ENCODE measurements around the gene MRPS25.

The MRPS25 gene

DNA sequence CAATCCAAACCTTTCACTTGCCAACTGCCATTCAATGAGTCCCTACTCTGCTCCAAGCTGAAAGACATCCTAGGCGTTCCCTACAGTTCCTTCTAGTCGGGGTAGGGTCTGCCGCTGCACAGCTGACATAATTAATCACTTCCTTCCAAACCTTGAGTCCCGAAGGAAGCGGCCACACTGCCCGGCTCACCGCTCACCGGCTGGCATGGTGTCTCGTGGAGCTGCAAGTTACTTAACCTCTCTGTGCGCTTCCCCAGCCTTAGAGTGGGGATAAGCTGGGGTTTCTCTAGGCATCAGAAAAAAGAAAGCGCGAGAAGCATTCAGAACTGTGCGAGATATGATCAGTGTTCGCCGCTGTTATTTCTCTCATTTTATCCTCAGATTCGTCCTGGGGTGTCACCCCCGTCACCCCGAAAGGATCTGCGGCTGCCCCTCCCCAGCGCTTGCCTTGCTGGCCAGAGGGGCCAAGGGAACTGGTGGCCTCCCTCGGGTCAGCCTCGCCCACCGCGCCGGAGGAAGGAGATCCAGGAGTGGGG lies 748 bp downstream of the MRPS25 start:
- H3K27ac Mint-ChIP-seq = peak overlapping the region; percentile 99
- no peaks in the 10 kb centered on the region for H3K9me3 Mint-ChIP-seq
- DNase-seq (no peak), ATAC-seq (replicated peaks) (peak; percentile 14 to 21)
- H3K36me3 Mint-ChIP-seq = peaks cover 24 to 37% of the 10 kb centered on the region in 2 donors
- H3K4me3 Mint-ChIP-seq = peak overlapping the region; percentile 98 to 99
- H3K27me3 Mint-ChIP-seq = no peaks in the 10 kb centered on the region
- peaks cover 10 to 31% of the 10 kb centered on the region in 2 donors for H3K4me1 Mint-ChIP-seq

DNA sequence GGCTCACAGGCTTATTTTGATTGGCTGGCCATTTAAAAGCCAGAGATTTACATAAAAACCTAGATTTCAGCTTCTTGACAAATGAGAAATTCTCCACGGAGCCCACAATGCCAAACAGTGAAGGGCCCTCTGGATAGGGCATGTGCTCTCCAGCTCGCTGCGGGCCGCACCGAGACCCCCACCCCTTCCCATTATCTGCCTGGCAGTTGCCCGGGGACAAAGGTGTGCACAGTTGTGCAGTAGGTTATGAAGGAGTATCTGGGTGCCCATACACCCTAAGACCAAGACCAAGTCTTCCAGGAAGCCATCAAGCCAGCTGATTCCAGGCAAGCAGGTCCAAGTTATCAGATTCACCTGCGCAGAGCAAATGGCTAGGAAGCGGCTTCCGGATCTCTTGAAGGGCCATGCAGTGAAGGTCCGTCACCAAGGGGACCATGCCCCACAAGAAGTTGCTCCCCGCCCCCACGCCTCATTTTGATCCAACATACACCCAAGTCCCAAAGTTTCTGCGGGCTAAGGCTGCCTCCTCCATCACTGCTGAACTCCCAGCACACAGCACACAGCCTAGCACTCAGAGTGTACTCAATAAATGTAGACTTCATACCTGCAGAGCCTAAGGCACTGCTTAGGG lies 1.3 kb downstream of the MRPS25 start:
- H3K4me3 Mint-ChIP-seq = peak overlapping the region; percentile 98 to 99
- H3K27me3 Mint-ChIP-seq = no peaks in the 10 kb centered on the region
- H3K4me1 Mint-ChIP-seq = peaks cover 10 to 31% of the 10 kb centered on the region in 2 donors
- no peaks in the 10 kb centered on the region for H3K9me3 Mint-ChIP-seq
- DNase-seq (no peak), ATAC-seq (replicated peaks) (no peak)
- peak overlapping the region; percentile 99 for H3K27ac Mint-ChIP-seq
- H3K36me3 Mint-ChIP-seq = peaks cover 30 to 42% of the 10 kb centered on the region in 2 donors

DNA sequence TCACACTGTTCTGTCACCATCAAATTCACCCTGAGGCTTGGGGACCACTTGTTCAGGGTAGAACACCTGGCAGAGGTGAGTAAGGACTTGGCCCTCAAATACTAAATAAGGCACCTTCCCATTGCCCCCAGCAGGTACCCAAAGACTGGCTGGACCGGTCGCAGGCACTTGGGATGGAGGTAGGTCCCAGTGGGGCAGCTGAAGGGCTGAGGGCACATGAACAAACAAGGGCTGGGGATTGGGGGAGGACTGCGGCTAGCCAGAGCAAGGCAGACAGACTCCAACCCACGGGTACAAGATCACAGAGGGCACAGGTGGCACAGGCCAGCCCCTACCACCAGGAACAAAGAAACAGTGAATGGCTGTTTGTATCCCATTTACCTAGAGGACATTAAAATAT lies 1.9 kb downstream of the MRPS25 start:
- H3K27me3 Mint-ChIP-seq = no peaks in the 10 kb centered on the region
- no peak for ATAC-seq (replicated peaks)
- H3K27ac Mint-ChIP-seq = no peak overlapping the region
- H3K36me3 Mint-ChIP-seq = peaks cover 36 to 42% of the 10 kb centered on the region in 2 donors
- peaks cover 10 to 31% of the 10 kb centered on the region in 2 donors for H3K4me1 Mint-ChIP-seq
- DNase-seq = no peak
- H3K4me3 Mint-ChIP-seq = peak overlapping the region; percentile 72 to 99
- H3K9me3 Mint-ChIP-seq = no peaks in the 10 kb centered on the region

DNA sequence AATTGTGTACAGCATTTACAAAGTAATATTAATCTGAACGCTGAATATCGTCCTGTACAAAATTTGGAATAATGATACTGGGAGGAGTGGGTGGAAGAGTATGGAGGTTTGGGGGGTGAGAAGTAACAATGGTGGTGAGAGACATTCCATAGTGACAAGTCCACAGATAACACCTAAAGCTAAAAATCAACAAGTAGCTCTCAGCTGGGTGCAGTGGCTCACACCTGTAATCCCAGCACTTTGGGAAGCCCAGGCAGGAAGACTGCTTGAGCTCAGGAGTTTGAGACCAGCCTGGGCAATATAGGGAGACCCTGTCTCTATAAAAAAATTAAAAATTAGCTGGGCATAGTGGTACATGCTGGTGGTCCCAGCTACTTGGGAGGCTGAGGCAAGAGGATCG lies 5.1 kb downstream of the MRPS25 start:
- ATAC-seq (replicated peaks) = no peak
- DNase-seq = no peak
- peaks cover 20 to 45% of the 10 kb centered on the region in 2 donors for H3K4me1 Mint-ChIP-seq
- H3K27me3 Mint-ChIP-seq = no peaks in the 10 kb centered on the region
- H3K27ac Mint-ChIP-seq = no peak overlapping the region
- H3K36me3 Mint-ChIP-seq = peaks cover 54 to 64% of the 10 kb centered on the region in 2 donors
- H3K4me3 Mint-ChIP-seq = no peak overlapping the region
- peaks cover 2 to 4% of the 10 kb centered on the region in 2 donors for H3K9me3 Mint-ChIP-seq

DNA sequence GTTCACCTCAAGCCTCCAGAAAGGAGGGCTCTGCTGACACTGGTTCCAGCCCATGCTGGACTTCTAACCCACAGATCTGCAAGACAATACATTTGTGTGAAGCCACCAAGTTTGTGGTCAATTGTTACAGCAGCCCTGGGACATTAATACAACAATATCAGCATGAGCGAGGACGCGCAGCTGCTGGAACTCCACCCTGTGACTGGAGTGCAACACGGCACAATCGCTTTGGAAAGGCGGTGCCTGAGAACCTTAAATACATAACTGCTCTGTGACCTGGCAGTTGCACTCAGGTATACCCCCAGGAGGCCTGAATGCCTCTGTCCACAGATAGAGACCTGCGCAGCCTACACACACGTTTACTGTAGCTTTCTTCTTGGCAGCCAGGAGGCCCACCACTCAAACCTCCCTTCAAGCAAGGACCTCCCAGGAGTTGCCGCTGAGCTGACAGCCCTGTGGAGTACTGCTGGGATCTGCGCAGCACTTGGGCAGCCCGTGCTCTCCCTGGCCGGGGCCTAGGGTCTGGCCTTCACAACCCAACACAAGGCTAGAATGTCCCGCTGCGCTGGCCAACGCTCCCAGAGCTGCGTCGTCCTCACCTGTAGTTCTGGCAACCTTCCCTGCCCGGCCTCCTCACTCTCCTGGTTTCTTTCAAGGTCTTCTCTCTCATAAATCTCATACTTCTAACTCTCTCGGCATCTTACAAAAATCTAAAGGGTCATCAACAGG lies 8.3 kb downstream of the MRPS25 start:
- Mint-ChIP-seq H3K4me1 (peaks cover 28 to 59% of the 10 kb centered on the region in 2 donors), H3K4me3 (no peak overlapping the region), H3K36me3 (peaks cover 60 to 83% of the 10 kb centered on the region in 2 donors), H3K27me3 (no peaks in the 10 kb centered on the region), H3K9me3 (peaks cover 3 to 7% of the 10 kb centered on the region in 2 donors), H3K27ac (no peak overlapping the region)
- DNase-seq (no peak), ATAC-seq (replicated peaks) (no peak)

DNA sequence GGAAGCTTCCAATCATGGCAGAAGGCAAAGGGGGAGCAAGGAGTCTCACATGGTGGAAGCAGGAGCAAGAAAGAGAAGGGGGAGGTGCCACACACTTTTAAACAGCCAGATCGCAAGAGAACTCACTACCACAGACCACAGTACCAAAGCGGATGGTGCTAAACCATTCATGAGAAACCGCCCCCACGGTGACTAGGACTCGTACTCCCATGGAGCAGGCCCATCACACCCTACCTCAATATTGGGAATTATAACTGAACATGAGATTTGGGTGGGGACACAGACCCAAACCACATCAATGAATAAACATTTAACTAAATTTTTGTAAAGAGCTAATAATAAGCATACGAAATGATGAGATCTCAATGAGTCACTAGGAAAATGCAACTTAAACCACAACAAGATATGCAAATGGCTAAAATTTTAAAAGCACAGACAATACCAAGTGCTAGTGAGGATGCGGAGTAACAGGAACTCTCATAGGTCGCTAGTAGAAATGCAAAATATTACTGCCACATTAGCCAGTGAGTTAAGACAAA lies 10.0 kb downstream of the MRPS25 start:
- Mint-ChIP-seq H3K27ac (peak overlapping the region; percentile 94), H3K27me3 (no peaks in the 10 kb centered on the region), H3K4me3 (peak overlapping the region; percentile 47 to 55), H3K36me3 (peaks cover 66 to 86% of the 10 kb centered on the region in 2 donors), H3K9me3 (peaks cover 3 to 7% of the 10 kb centered on the region in 2 donors), H3K4me1 (peaks cover 43 to 70% of the 10 kb centered on the region in 2 donors)
- DNase-seq (peak; percentile 51), ATAC-seq (replicated peaks) (peak; percentile 66 to 68)

DNA sequence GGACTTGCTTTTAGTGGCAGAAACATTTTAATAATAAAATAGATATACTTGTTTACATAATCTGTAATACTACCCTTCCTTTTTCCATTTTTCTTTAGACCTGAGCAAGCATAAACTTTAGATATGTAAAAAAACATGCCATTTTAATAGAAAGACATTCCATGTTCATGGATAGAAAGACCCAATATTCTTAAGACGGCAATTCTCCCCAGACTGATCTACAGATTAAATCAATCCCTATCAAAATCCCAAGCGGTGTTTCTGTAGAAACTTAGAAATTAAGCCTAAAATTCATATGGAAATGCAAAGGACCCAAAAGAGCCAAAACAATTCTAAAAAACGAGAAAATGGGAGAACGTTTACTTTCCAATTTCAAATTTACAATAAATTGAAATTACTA lies 11.6 kb downstream of the MRPS25 start:
- H3K4me1 Mint-ChIP-seq = peaks cover 44 to 77% of the 10 kb centered on the region in 2 donors

DNA sequence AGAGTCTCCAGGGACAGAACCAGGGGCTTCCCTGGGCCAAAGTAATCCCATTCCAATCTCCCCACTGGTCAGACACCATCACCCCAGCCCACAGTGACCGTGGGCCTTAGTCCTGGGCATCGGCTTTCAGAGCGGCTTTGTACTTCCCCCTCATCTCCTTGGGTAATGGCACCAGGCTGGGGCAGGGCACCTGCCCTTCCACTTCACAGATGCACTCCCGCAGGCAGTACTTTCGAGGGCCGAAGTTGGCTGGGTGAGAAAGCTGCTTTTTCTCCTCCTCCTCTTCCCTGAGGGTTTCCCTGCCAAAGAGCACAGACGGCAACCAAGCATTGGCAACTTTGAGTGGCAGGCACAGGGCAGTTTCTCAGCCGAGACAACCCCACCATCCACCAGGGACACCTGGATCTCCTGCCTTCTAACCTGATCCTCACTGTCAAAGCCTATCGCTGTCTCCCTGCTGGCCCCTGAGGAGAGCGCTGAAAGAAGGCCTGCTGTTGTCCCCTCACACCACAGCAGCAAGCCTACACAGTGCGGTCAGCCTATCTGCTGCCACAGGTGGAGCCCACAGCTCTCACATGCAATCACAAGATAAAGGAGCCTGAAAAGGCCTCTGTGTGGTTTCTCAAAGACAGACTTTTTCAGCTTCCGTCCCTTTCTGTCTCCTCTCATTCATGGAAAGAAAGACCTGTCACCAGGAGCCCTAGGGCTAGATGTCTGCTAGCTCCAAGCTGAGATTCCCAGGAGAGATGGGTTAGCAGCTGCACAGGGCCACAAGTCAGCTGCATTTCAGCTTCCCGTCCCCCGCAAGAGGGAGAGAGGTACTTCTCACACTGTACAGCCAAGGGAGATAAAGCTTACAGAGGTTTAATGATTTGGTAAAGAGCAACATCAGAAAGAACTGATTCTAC lies 12.5 kb downstream of the MRPS25 start:
- Mint-ChIP-seq H3K4me1 (peaks cover 44 to 77% of the 10 kb centered on the region in 2 donors), H3K4me3 (no peak overlapping the region), H3K9me3 (peaks cover 3 to 7% of the 10 kb centered on the region in 2 donors), H3K27ac (peak overlapping the region; percentile 92), H3K27me3 (no peaks in the 10 kb centered on the region), H3K36me3 (peaks cover 52 to 64% of the 10 kb centered on the region in 2 donors)
- DNase-seq (no peak), ATAC-seq (replicated peaks) (no peak)

More for the DNA sequence above, 11.6 kb downstream of the MRPS25 start:
- H3K9me3 Mint-ChIP-seq = peaks cover 3 to 7% of the 10 kb centered on the region in 2 donors
- no peak overlapping the region for H3K4me3 Mint-ChIP-seq
- DNase-seq (no peak), ATAC-seq (replicated peaks) (no peak)
- peak overlapping the region; percentile 37 for H3K27ac Mint-ChIP-seq
- peaks cover 56 to 72% of the 10 kb centered on the region in 2 donors for H3K36me3 Mint-ChIP-seq
- no peaks in the 10 kb centered on the region for H3K27me3 Mint-ChIP-seq

DNA sequence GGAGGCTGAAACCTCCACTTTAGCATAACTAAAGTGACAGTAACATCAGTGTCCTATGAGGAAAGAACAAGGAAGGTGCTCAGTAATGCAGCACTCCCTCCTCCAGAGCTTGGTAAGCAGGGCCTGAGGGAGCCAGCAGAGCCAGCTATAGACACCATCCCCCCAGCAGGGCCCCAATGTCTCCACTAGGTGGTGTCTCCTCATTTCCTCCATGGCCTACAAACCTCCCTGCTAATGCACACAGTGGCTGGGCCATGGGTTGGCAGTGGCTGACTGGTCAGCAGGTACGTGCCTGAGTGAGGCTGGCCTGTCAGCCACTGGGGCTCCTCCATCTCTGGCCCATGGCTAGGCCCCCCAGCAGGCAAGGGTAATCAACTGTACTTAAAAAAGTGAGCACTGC lies 13.6 kb downstream of the MRPS25 start:
- ATAC-seq (replicated peaks) (peak; percentile 33 to 36), DNase-seq (no peak)
- peak overlapping the region; percentile 92 for H3K27ac Mint-ChIP-seq
- peaks cover 47 to 61% of the 10 kb centered on the region in 2 donors for H3K36me3 Mint-ChIP-seq
- peaks cover 41 to 70% of the 10 kb centered on the region in 2 donors for H3K4me1 Mint-ChIP-seq
- H3K9me3 Mint-ChIP-seq = peaks cover 3 to 7% of the 10 kb centered on the region in 2 donors
- H3K4me3 Mint-ChIP-seq = peak overlapping the region in 1 of 2 donors; percentile 6
- no peaks in the 10 kb centered on the region for H3K27me3 Mint-ChIP-seq

DNA sequence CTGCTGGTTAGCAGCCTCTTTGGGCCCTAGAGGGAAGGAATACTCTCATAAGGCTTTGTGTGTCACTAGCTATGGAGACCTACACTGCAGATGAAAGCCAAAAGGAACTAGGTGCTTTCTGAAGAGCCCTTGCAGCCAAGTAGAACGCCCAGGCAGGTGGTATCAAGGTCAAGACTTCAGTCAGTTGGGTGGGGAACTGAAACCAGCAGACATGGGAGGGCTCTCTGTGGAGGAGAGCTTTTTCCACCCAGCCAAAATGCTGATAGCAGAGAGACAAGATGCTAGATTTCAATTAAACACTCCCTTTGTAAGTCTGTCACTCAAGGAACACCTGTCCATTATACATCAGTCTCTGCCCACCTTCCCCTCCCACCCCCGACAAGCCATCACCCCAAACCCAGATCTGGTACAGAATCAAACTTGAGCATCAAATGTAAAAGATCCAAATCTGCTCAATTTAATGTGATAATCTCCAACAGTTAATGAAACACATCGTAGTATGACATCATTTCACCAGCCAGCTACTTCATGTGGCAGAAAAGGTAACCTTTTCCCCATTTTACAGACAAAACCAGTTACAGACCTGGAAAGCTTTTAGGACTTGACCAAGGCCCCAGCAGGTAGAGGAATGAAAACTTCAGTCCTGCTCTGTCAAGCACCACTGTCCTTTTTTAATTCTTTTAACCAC lies 14.6 kb downstream of the MRPS25 start:
- Mint-ChIP-seq H3K4me1 (peaks cover 41 to 61% of the 10 kb centered on the region in 2 donors), H3K9me3 (peaks cover 3 to 7% of the 10 kb centered on the region in 2 donors), H3K36me3 (peaks cover 46 to 62% of the 10 kb centered on the region in 2 donors), H3K4me3 (peak overlapping the region; percentile 51 to 74), H3K27ac (peak overlapping the region; percentile 94), H3K27me3 (no peaks in the 10 kb centered on the region)
- peak; percentile 93 to 95 for ATAC-seq (replicated peaks)
- DNase-seq = peak; percentile 68

DNA sequence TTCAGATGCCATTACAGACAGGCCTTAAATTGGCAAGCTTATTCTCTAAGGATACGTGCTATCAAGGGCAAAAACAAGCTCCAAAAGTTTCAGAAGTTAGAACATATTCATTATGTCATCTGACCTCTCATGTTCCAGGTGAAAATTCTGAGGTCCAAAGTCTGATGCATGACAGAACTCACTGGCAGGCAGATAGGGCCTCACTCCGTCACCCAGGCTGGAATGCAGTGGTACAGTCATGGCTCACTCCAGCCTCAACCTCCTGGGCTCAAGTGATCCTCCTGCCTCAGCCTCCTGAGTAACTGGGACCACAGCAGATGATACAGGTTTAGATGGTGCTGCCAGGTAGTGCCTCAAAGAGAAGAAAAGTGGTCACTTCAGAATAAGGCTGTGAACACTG lies 15.5 kb downstream of the MRPS25 start:
- Mint-ChIP-seq H3K27ac (no peak overlapping the region), H3K4me1 (peaks cover 34 to 58% of the 10 kb centered on the region in 2 donors), H3K36me3 (peaks cover 45 to 55% of the 10 kb centered on the region in 2 donors), H3K9me3 (no peaks in the 10 kb centered on the region), H3K4me3 (no peak overlapping the region), H3K27me3 (no peaks in the 10 kb centered on the region)
- no peak for ATAC-seq (replicated peaks)
- no peak for DNase-seq

DNA sequence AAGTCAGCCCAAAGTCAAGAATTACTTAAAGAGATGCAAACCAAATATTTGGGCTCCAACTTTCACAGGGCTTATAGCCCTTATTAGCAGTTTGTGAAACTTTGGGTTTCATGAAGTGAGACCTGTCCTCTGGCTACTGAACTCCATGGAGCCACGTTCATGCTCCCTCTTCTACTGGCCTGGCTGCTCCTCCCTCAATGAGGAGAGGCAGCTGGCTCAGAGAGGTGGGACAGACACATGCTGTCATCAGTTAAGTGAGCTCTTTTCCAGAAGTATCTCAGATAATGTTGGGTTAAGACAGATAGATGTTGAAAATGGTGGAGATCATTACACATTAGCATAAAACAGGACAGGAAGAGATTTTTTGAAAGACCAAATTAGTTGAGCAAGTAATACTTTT lies 19.4 kb downstream of the MRPS25 start:
- Mint-ChIP-seq H3K4me3 (no peak overlapping the region), H3K36me3 (peaks cover 36 to 51% of the 10 kb centered on the region in 2 donors), H3K4me1 (peaks cover 12 to 23% of the 10 kb centered on the region in 2 donors), H3K27ac (peak overlapping the region; percentile 59), H3K27me3 (no peaks in the 10 kb centered on the region), H3K9me3 (no peaks in the 10 kb centered on the region)
- no peak for ATAC-seq (replicated peaks)
- DNase-seq = no peak

DNA sequence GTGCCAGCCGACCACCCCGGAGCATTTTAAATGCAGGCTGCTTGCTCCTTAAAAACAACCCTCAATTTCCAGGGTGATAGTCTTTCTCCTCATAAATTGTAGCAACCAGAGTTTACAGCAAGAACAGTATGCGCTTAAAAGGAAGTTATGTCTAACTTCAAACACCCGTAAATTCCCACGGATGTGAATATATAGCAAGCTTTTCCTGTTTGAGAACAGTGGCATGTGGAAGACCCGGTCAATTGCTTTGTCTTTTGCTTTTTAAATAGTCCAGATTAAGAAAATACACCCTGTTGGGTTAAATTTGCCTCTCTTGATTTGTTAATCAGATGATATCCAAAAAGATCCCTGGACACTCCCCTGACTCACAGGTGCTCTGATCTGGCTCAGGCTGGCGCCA lies 20.8 kb downstream of the MRPS25 start:
- Mint-ChIP-seq H3K4me1 (peaks cover 6 to 10% of the 10 kb centered on the region in 2 donors), H3K9me3 (no peaks in the 10 kb centered on the region), H3K36me3 (peaks cover 36 to 49% of the 10 kb centered on the region in 2 donors), H3K27me3 (no peaks in the 10 kb centered on the region), H3K27ac (peak overlapping the region; percentile 77), H3K4me3 (no peak overlapping the region)
- ATAC-seq (replicated peaks) (no peak), DNase-seq (no peak)
